MM.1S (cell line): ENCODE measurements around the gene ILF3.
A peak's percentile ranks its signal among the peaks of the same experiment; 100 is the strongest.

Experiments used
- DNase-seq: peaks from one replicate; pipeline ENCODE4 v3.0.0-alpha.2; 2015
- H2AFZ ChIP-seq: fragments of 300-600 bp; sonication (generic); 2 replicates; pipeline ENCODE4 v1.6.0; 2016; ENCODE audit warnings: antibody characterized with exemption, low read length
- H3F3A ChIP-seq: fragments of 300-600 bp; sonication (generic); 2 replicates; pipeline ENCODE4 v1.6.1; 2016; ENCODE audit warnings: mild to moderate bottlenecking, antibody characterized with exemption, low read length, moderate library complexity, mixed read lengths; ENCODE audit not compliant: insufficient read depth
- H3K27ac ChIP-seq: fragments of 300-600 bp; sonication (generic); 2 replicates; pipeline ENCODE4 v1.5.1; 2016; ENCODE audit warnings: mild to moderate bottlenecking, low read length
- H3K27me3 ChIP-seq: fragments of 300-600 bp; sonication (generic); replicated peaks from 2 replicates; pipeline ENCODE4 v1.6.0; 2016; ENCODE audit warnings: low read length; ENCODE audit not compliant: insufficient read depth
- H3K36me3 ChIP-seq: fragments of 300-600 bp; sonication (generic); replicated peaks from 2 replicates; pipeline ENCODE4 v1.6.1; 2016; ENCODE audit warnings: mild to moderate bottlenecking, low read length, mixed read lengths; ENCODE audit not compliant: insufficient read depth
- H3K4me1 ChIP-seq: fragments of 300-600 bp; sonication (generic); 2 replicates; pipeline ENCODE4 v1.6.1; 2016; ENCODE audit warnings: low read length, mixed read lengths
- H3K4me2 ChIP-seq: fragments of 300-600 bp; sonication (generic); 2 replicates; pipeline ENCODE4 v1.6.0; 2016; ENCODE audit warnings: low read depth, low read length
- H3K4me3 ChIP-seq: fragments of 300-600 bp; sonication (generic); 2 replicates; pipeline ENCODE4 v1.5.1; 2016; ENCODE audit warnings: low read length, mixed read lengths
- H3K79me2 ChIP-seq: fragments of 300-600 bp; sonication (generic); 2 replicates; pipeline ENCODE4 v1.6.1; 2016; ENCODE audit warnings: mixed run types, low read length, mixed read lengths
- H3K9ac ChIP-seq: fragments of 300-600 bp; sonication (generic); 2 replicates; pipeline ENCODE4 v1.6.1; 2016; ENCODE audit warnings: low read length, mixed read lengths
- H3K9me2 ChIP-seq: fragments of 300-600 bp; sonication (generic); replicated peaks from 2 replicates; pipeline ENCODE4 v1.6.1; 2016; ENCODE audit warnings: mild to moderate bottlenecking, low read length, mixed read lengths; ENCODE audit not compliant: insufficient read depth
- H3K9me3 ChIP-seq: fragments of 300-600 bp; sonication (generic); replicated peaks from 2 replicates; pipeline ENCODE4 v1.6.1; 2016; ENCODE audit warnings: mild to moderate bottlenecking, low read length, mixed read lengths; ENCODE audit not compliant: insufficient read depth
- H4K20me1 ChIP-seq: fragments of 300-600 bp; sonication (generic); 2 replicates; pipeline ENCODE4 v1.6.1; 2016; ENCODE audit warnings: mild to moderate bottlenecking, low read length, moderate library complexity, mixed read lengths; ENCODE audit not compliant: insufficient read depth
- CTCF ChIP-seq: fragments of 300-600 bp; sonication (generic); IDR thresholded peaks from 2 replicates; pipeline ENCODE4 v1.5.1; 2016; ENCODE audit warnings: antibody characterized with exemption, low read length, mixed read lengths
- EZH2 ChIP-seq: fragments of 300-600 bp; sonication (generic); optimal IDR thresholded peaks from 2 replicates; pipeline ENCODE3; 2017; ENCODE audit warnings: low read depth, mild to moderate bottlenecking, antibody characterized with exemption, low read length, mixed read lengths
- EZH2phosphoT487 ChIP-seq: fragments of 300-600 bp; sonication (generic); IDR thresholded peaks from 2 replicates; pipeline ENCODE4 v1.6.1; 2018; ENCODE audit warnings: antibody characterized with exemption, low read length

ILF3 gene

GRCh38 chr19:10717356-10718204 is 63.4 kb downstream of the ILF3 start, which contains the start of gene DNM2:
Gene DNM2 (plus strand): TSS chr19:10718079. CDS start chr19:10718243, 164 bp downstream.
- Histone ChIP-seq H3K9me3 (no peaks in the 10 kb centered on the region), H3K9me2 (no peaks in the 10 kb centered on the region), H3K9ac (peak within 1 kb of the TSS; percentile 89), H3K27me3 (no peaks in the 10 kb centered on the region), H3K4me3 (peak within 1 kb of the TSS; percentile 98), H3K27ac (peak within 1 kb of the TSS; percentile 59; the same call in 1 of the 2 replicates), H3F3A (no peaks in the 10 kb centered on the region), H3K4me2 (peak within 1 kb of the TSS; percentile 90), H3K36me3 (no peaks in the 10 kb centered on the region), H4K20me1 (peaks cover 23% of the 10 kb centered on the region), H3K79me2 (peaks cover 45% of the 10 kb centered on the region), H2AFZ (peak within 1 kb of the TSS; percentile 94), H3K4me1 (peaks cover 11% of the 10 kb centered on the region; the same call in 1 of the 2 replicates)
- TF ChIP-seq CTCF: peak; percentile 82
- TF ChIP-seq EZH2: no peak
- peak; percentile 100 for DNase-seq

GRCh38 chr19:10718205-10719196 is 64.4 kb downstream of the ILF3 start:
- H3K36me3 ChIP-seq: no peaks in the 10 kb centered on the region
- no peaks in the 10 kb centered on the region for H3K9me3 ChIP-seq
- TF ChIP-seq EZH2phosphoT487 (no peak), EZH2 (no peak)
- H3K9ac ChIP-seq: peak overlapping the region; percentile 89
- peak overlapping the region; percentile 98 for H3K4me3 ChIP-seq
- H4K20me1 ChIP-seq: peaks cover 23% of the 10 kb centered on the region
- H3F3A ChIP-seq: no peaks in the 10 kb centered on the region
- peak overlapping the region; percentile 59; the same call in 1 of the 2 replicates for H3K27ac ChIP-seq
- H3K4me2 ChIP-seq: peak overlapping the region; percentile 90
- DNase-seq: peak; percentile 52
- H3K9me2 ChIP-seq: no peaks in the 10 kb centered on the region
- peak overlapping the region; percentile 74; the same call in 1 of the 2 replicates for H2AFZ ChIP-seq
- no peaks in the 10 kb centered on the region for H3K27me3 ChIP-seq
- H3K79me2 ChIP-seq: peaks cover 55% of the 10 kb centered on the region
- H3K4me1 ChIP-seq: peaks cover 11% of the 10 kb centered on the region; the same call in 1 of the 2 replicates

GRCh38 chr19:10719466-10719961 is 65.4 kb downstream of the ILF3 start:
- Histone ChIP-seq H4K20me1 (peaks cover 23% of the 10 kb centered on the region), H3K9me2 (no peaks in the 10 kb centered on the region), H3F3A (no peaks in the 10 kb centered on the region), H3K27ac (no peak overlapping the region), H3K79me2 (peaks cover 65% of the 10 kb centered on the region), H3K36me3 (no peaks in the 10 kb centered on the region), H3K9me3 (no peaks in the 10 kb centered on the region), H2AFZ (no peak overlapping the region), H3K27me3 (no peaks in the 10 kb centered on the region), H3K4me3 (peak overlapping the region; percentile 98; the same call in 1 of the 2 replicates), H3K4me1 (peaks cover 11% of the 10 kb centered on the region; the same call in 1 of the 2 replicates), H3K9ac (peak overlapping the region; percentile 89; the same call in 1 of the 2 replicates), H3K4me2 (peak overlapping the region; percentile 90)
- TF ChIP-seq EZH2phosphoT487 (no peak), EZH2 (no peak), CTCF (no peak)
- no peak for DNase-seq
